HepG2 (cell line): ENCODE results near the gene ARMC5. TPM values are rescaled to one million over a fixed set of nuclear protein-coding genes. Genes with fewer than 3 reads are reported as not detected.
A peak's percentile ranks its signal among the peaks of the same experiment; 100 is the strongest.

Source experiments
- ATAC-seq: fragments of 200-7000 bp; cut with Tn5 transposase; 3 replicates; pipeline ENCODE4 v1.9.1; 2020; ENCODE audit warnings: mild to moderate bottlenecking, moderate library complexity
- BruUV-seq: library from RNA; stranded (reverse); fragments of 400-500 nt; replicated peaks from 2 replicates; lab custom pipeline; 2021; lab: Mats Ljungman, UMichigan
- CTCF ChIA-PET: fragments of 300-600 bp; formaldehyde crosslinking; extraction: SDS; loops from one replicate; lab custom pipeline; 2021; ENCODE audit warnings: low total read pairs, inconsistent platforms, low intra/inter-chr PET ratio; lab: Yijun Ruan, JAX
- POLR2A ChIA-PET: fragments of 350-600 bp; sonication (Branson Sonifier 250); formaldehyde crosslinking; loops from one replicate; lab custom pipeline; 2020; ENCODE audit warnings: antibody characterized with exemption, inconsistent platforms; lab: Yijun Ruan, JAX
- DNase-seq: peaks from one replicate; pipeline ENCODE4 v3.0.0-alpha.2; 2015; ENCODE audit warnings: low spot score
- FAIRE-seq: peaks from 3 replicates; lab custom pipeline; 2011; peaks lifted over from hg19 to GRCh38; lab: Jason Lieb, UNC
- H2AFZ ChIP-seq: one replicate; pipeline ENCODE4 v1.6.1; 2011; ENCODE audit warnings: low read length, inconsistent platforms
- H3K27ac ChIP-seq: fragments of 300-600 bp; 3 replicates; pipeline ENCODE4 v1.8.0; 2011; ENCODE audit warnings: mixed run types, mild to moderate bottlenecking, mixed read lengths, low read length, inconsistent platforms; ENCODE audit not compliant: insufficient read depth; ENCODE audit errors: extremely low read length
- H3K27me3 ChIP-seq, 2 experiments: fragments of 200-600 bp in 1 of 2; 2 replicates in 1 of 2; 3 replicates in 1 of 2; pipeline versions ENCODE4 v1.6.0 to v1.8.0; 2011; ENCODE audit warnings: low read length in 2 of 2, mild to moderate bottlenecking in 2 of 2, moderate library complexity in 2 of 2, inconsistent platforms in 1 of 2; ENCODE audit not compliant: insufficient read depth in 2 of 2, control insufficient read depth in 1 of 2
- H3K36me3 ChIP-seq, 2 experiments: fragments of 200-600 bp in 1 of 2; replicated peaks in 1 of 2; 2 replicates in 1 of 2; 3 replicates in 1 of 2; pipeline versions ENCODE4 v1.5.1 to v1.8.0; 2011; ENCODE audit warnings: low read length in 2 of 2, inconsistent platforms in 1 of 2; ENCODE audit not compliant: insufficient read depth in 2 of 2, control insufficient read depth in 1 of 2
- H3K4me1 ChIP-seq: 2 replicates; pipeline ENCODE4 v1.5.1; 2012; ENCODE audit warnings: low read length, inconsistent platforms; ENCODE audit not compliant: insufficient read depth
- H3K4me2 ChIP-seq: 2 replicates; pipeline ENCODE4 v1.6.0; 2011; ENCODE audit warnings: low read depth, low read length, inconsistent platforms
- H3K4me3 ChIP-seq, 3 experiments: fragments of 200-600 bp in 1 of 3; sonication (generic), shearing (Covaris generic) in 1 of 3; replicated peaks in 1 of 3; 2 replicates each; pipeline ENCODE4 v1.5.1; 2011 to 2016; ENCODE audit warnings: low read length in 3 of 3, inconsistent platforms in 2 of 3, low read depth in 2 of 3, mild to moderate bottlenecking in 2 of 3, control low read depth in 1 of 3, mixed read lengths in 1 of 3; ENCODE audit not compliant: insufficient read depth in 1 of 3
- H3K79me2 ChIP-seq: one replicate; pipeline ENCODE4 v1.6.1; 2011; ENCODE audit warnings: low read length, inconsistent platforms; ENCODE audit not compliant: insufficient read depth
- H3K9ac ChIP-seq: 2 replicates; pipeline ENCODE4 v1.6.0; 2011; ENCODE audit warnings: mild to moderate bottlenecking, low read depth, low read length, inconsistent platforms; ENCODE audit not compliant: insufficient read depth
- H3K9me3 ChIP-seq: 2 replicates; pipeline ENCODE4 v1.5.1; 2012; ENCODE audit warnings: mild to moderate bottlenecking, low read length
- H4K20me1 ChIP-seq: 2 replicates; pipeline ENCODE4 v1.6.0; 2011; ENCODE audit warnings: inconsistent platforms, mild to moderate bottlenecking, low read length, moderate library complexity; ENCODE audit not compliant: insufficient read depth
- ZC3H4 ChIP-seq: sonication (generic); formaldehyde crosslinking; IDR thresholded peaks from 2 replicates; pipeline ENCODE4 v1.4.0; 2020; ENCODE audit warnings: missing genetic modification reagents, borderline replicate concordance
- ZEB1 ChIP-seq: IDR thresholded peaks from 2 replicates; pipeline ENCODE4 v1.6.1; 2012; ENCODE audit warnings: mild to moderate bottlenecking, low read depth, inconsistent platforms; ENCODE audit not compliant: insufficient replicate concordance
- ZNF263 ChIP-seq: sonication (generic); formaldehyde crosslinking; IDR thresholded peaks from 2 replicates; pipeline ENCODE4 v1.4.0; 2020; ENCODE audit warnings: missing genetic modification reagents
- ZNF605 ChIP-seq: sonication (generic); formaldehyde crosslinking; IDR thresholded peaks from 2 replicates; pipeline ENCODE4 v1.8.0; 2022; ENCODE audit warnings: mild to moderate bottlenecking, missing genetic modification reagents
- ZSCAN20 ChIP-seq: sonication (generic); formaldehyde crosslinking; IDR thresholded peaks from 2 replicates; pipeline ENCODE4 v1.4.0; 2020; ENCODE audit warnings: missing genetic modification reagents, mild to moderate bottlenecking, borderline replicate concordance
- WGBS: methylation state at CpG from one replicate; pipeline ENCODE4 v1.1.6; 2017; ENCODE audit warnings: low lambda C conversion rate; 5-methylcytosine and 5-hydroxymethylcytosine counted together
- in situ Hi-C: cut with HindIII; loops from 2 replicates; pipeline ENCODE4 v1.10.0; 2017; ENCODE audit warnings: low pct_unique_long_range_greater_than_20kb; ENCODE audit not compliant: extremely low pct_ligation_motif_present
- intact Hi-C: fragments of 100-400 bp; cut with micrococcal nuclease; formaldehyde crosslinking; loops from one replicate; pipeline ENCODE4 v1.10.0; 2022; ENCODE audit not compliant: unreplicated experiment
- polyA plus RNA-seq, 8 experiments: library from polyadenylated mRNA; depleted of rRNA in 3 of 8; stranded (reverse) in 7 of 8; unstranded in 1 of 8; fragments of >200 nt; fragmentation: Illumina TruSeq in 4 of 8; extraction: Trizol in 4 of 8; gene quantifications; 2 replicates each; pipeline versions ENCODE4 v1.2.1 to v1.2.3, GENCODE V29; 2011 to 2016; ENCODE audit warnings: low read depth in 4 of 8, missing spikeins in 1 of 8, mixed read lengths in 1 of 8; ENCODE audit not compliant: insufficient read depth in 1 of 8
- total RNA-seq, 5 experiments: library from RNA; depleted of rRNA; stranded (reverse); fragments of >200 nt; fragmentation: Illumina TruSeq; extraction: Trizol; gene quantifications; 2 replicates each; pipeline ENCODE4 v1.2.3, GENCODE V29; 2016; ENCODE audit warnings: low read depth in 1 of 5
- TF ChIP-seq, protein P1 (sequence below): sonication (generic); formaldehyde crosslinking; IDR thresholded peaks from 2 replicates; pipeline ENCODE4 v1.4.0; 2020; ENCODE audit warnings: missing genetic modification reagents
- TF ChIP-seq, protein P2 (sequence below): IDR thresholded peaks from 2 replicates; pipeline ENCODE4 v1.6.1; 2018; ENCODE audit warnings: missing genetic modification reagents
- TF ChIP-seq, protein P3 (sequence below): sonication (generic); formaldehyde crosslinking; IDR thresholded peaks from 2 replicates; pipeline ENCODE4 v1.5.1; 2020; ENCODE audit warnings: mild to moderate bottlenecking, missing genetic modification reagents, moderate library complexity

ARMC5 gene
- total and polyA plus RNA-seq, 2 of the 13 experiments (the other 11 are each of a cell fraction or from before 2014, with no cell fraction given), result 10.8 to 22.3 TPM

GRCh38 chr16:31478956-31479355, 19.7 kb downstream of the ARMC5 start:
- POLR2A ChIA-PET, result interaction anchor here (1.5 to 5.0 kb wide), 4 partner anchors 20 to 234 kb away, joined by 4 to 110 read pairs (median 10); partner anchors contain the start of gene ARMC5
- no TSS peak for BruUV-seq
- Histone ChIP-seq H3K4me1 (peaks cover 63% of the 10 kb centered on the region), H3K9me3 (no peaks in the 10 kb centered on the region), H3K79me2 (no peaks in the 10 kb centered on the region), H3K27ac (no peak overlapping the region), H3K4me3 (no peak overlapping the region), H3K9ac (no peak overlapping the region), H3K4me2 (no peak overlapping the region), H3K27me3 (peaks cover 0 to 21% of the 10 kb centered on the region in 2 experiments; a peak in 4 of 5 replicates), H2AFZ (no peak overlapping the region), H4K20me1 (no peaks in the 10 kb centered on the region), H3K36me3 (no peaks in the 10 kb centered on the region)
- WGBS, result 60% methylated on average over 3 of the region's 3 CpGs
- no peak for ATAC-seq
- in situ Hi-C loops, result no loop called here
- CTCF ChIA-PET, result no interaction called here
- intact Hi-C loops, result loop anchor here (5.0 kb wide), 1 partner anchor 218 kb away; no protein-coding TSS in a partner anchor
- no peak for FAIRE-seq
- TF ChIP-seq, protein P1, sequence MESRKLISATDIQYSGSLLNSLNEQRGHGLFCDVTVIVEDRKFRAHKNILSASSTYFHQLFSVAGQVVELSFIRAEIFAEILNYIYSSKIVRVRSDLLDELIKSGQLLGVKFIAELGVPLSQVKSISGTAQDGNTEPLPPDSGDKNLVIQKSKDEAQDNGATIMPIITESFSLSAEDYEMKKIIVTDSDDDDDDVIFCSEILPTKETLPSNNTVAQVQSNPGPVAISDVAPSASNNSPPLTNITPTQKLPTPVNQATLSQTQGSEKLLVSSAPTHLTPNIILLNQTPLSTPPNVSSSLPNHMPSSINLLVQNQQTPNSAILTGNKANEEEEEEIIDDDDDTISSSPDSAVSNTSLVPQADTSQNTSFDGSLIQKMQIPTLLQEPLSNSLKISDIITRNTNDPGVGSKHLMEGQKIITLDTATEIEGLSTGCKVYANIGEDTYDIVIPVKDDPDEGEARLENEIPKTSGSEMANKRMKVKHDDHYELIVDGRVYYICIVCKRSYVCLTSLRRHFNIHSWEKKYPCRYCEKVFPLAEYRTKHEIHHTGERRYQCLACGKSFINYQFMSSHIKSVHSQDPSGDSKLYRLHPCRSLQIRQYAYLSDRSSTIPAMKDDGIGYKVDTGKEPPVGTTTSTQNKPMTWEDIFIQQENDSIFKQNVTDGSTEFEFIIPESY (CRISPR knock-in tag), result peak; percentile 32; the same call in 1 of the 2 replicates
- TF ChIP-seq ZEB1 (no peak), ZSCAN20 (CRISPR knock-in tag) (no peak), ZC3H4 (CRISPR knock-in tag) (no peak), ZNF605 (0 out of 2 replicates have a peak, but pooled peaks have one; percentile 30), ZNF263 (no peak)
- TF ChIP-seq, protein P2, sequence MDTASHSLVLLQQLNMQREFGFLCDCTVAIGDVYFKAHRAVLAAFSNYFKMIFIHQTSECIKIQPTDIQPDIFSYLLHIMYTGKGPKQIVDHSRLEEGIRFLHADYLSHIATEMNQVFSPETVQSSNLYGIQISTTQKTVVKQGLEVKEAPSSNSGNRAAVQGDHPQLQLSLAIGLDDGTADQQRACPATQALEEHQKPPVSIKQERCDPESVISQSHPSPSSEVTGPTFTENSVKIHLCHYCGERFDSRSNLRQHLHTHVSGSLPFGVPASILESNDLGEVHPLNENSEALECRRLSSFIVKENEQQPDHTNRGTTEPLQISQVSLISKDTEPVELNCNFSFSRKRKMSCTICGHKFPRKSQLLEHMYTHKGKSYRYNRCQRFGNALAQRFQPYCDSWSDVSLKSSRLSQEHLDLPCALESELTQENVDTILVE, result no peak
- TF ChIP-seq, protein P3, sequence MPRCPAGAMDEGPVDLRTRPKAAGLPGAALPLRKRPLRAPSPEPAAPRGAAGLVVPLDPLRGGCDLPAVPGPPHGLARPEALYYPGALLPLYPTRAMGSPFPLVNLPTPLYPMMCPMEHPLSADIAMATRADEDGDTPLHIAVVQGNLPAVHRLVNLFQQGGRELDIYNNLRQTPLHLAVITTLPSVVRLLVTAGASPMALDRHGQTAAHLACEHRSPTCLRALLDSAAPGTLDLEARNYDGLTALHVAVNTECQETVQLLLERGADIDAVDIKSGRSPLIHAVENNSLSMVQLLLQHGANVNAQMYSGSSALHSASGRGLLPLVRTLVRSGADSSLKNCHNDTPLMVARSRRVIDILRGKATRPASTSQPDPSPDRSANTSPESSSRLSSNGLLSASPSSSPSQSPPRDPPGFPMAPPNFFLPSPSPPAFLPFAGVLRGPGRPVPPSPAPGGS, result no peak
- DNase-seq, result no peak
